ENCODE measurements around the gene CHST1. TPM values are rescaled to one million over a fixed set of nuclear protein-coding genes. Genes with fewer than 3 reads are reported as not detected.

Gene CHST1
- total RNA-seq, 2 donors from 2014 or later, result 2.7 to 5.4 TPM

GRCh38 chr11:45663486-45664375, 1.7 kb downstream of the CHST1 start:
- no peak for DNase-seq (ENCODE audit: low spot score)
- no peaks in the 10 kb centered on the region for H3K36me3 ChIP-seq
- H3K27ac ChIP-seq, result no peak overlapping the region
- no peaks in the 10 kb centered on the region for H3K27me3 ChIP-seq
- peaks cover 0 to 44% of the 10 kb centered on the region in 2 donors for H3K4me1 ChIP-seq
- TF ChIP-seq, protein P1, sequence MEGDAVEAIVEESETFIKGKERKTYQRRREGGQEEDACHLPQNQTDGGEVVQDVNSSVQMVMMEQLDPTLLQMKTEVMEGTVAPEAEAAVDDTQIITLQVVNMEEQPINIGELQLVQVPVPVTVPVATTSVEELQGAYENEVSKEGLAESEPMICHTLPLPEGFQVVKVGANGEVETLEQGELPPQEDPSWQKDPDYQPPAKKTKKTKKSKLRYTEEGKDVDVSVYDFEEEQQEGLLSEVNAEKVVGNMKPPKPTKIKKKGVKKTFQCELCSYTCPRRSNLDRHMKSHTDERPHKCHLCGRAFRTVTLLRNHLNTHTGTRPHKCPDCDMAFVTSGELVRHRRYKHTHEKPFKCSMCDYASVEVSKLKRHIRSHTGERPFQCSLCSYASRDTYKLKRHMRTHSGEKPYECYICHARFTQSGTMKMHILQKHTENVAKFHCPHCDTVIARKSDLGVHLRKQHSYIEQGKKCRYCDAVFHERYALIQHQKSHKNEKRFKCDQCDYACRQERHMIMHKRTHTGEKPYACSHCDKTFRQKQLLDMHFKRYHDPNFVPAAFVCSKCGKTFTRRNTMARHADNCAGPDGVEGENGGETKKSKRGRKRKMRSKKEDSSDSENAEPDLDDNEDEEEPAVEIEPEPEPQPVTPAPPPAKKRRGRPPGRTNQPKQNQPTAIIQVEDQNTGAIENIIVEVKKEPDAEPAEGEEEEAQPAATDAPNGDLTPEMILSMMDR (IDR thresholded peaks at IDR 0.05), result no peak
- H3K9me3 ChIP-seq, result no peaks in the 10 kb centered on the region
- H3K4me3 ChIP-seq, result peak overlapping the region; percentile 67 to 73

DNA sequence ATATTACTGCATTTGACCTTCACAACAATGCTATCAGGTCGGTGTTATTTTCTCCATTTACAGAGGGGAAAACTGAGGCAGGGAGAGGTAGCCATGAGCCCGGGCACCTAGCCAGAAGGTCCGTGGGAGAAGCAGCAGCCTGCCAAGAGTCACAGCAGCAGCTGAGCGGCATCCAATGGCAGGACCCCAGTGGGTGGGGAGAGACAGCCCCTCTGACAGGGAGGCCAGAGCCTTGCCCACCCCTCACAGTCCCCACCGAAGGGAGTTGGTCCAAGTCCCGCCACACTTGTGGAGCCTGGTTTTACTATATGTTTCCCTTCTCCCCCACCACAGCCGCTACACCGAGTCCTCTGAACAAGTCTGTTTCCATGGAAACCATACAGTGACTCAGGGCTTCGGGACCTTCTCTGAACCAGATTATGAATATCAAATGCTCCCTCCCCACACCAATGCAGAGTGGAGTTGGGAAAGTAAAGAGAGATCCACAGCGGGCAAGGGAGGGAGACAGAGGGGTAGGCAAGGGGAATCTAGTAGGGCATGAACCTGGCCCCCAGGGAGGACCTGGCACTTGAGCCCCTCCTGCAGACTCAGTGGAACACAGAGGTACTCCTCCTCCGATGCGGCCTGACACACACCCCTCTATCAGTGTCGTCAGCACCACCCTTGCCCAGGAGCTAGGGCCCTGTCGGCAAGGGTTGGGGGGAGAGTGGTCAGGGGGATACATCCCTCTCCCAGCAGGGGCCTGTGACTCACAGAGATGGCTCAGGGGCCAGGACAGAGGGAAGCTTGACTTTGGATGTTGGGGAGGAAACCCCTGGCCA, 2.5 kb downstream of the CHST1 start:
- TF ChIP-seq, protein P1 (IDR thresholded peaks at IDR 0.05), result no peak
- Histone ChIP-seq H3K4me1 (peaks cover 0 to 52% of the 10 kb centered on the region in 2 donors), H3K27me3 (no peaks in the 10 kb centered on the region), H3K9me3 (no peaks in the 10 kb centered on the region), H3K36me3 (no peaks in the 10 kb centered on the region), H3K4me3 (no peak overlapping the region), H3K27ac (no peak overlapping the region)
- no peak for DNase-seq (ENCODE audit: low spot score)

DNA sequence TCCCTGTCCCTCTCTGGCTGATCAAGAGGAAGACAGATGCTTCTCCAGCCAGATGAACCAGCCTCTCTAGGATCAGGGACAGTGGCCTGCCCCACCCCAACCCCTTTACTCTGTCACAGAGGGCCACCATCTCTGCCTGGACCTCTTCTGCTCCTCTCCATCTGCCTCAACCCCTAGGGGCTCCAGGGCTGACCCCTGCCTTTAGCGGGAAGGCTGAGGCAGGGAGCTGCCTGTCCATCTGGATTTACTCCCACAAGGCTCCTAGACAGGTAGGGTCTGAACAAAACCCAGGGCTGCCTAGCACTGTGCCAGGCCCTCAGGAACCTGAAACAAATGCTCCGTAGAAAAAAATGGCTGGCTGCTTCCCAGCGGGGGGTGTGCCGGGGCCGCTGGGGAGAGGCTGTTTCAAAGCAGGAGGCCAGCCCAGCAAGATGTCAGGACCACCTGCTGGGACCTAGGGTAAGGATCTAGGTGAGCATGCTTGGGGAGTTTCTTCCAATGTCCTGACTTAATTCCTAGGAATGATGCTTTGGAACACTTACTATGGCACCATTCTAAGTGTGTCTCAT, 3.2 kb downstream of the CHST1 start:
- no peak overlapping the region for H3K4me3 ChIP-seq
- H3K4me1 ChIP-seq, result peaks cover 0 to 54% of the 10 kb centered on the region in 2 donors
- H3K27me3 ChIP-seq, result no peaks in the 10 kb centered on the region
- no peaks in the 10 kb centered on the region for H3K9me3 ChIP-seq
- no peaks in the 10 kb centered on the region for H3K36me3 ChIP-seq
- TF ChIP-seq, protein P1 (IDR thresholded peaks at IDR 0.05), result no peak
- no peak for DNase-seq (ENCODE audit: low spot score)
- H3K27ac ChIP-seq, result no peak overlapping the region

DNA sequence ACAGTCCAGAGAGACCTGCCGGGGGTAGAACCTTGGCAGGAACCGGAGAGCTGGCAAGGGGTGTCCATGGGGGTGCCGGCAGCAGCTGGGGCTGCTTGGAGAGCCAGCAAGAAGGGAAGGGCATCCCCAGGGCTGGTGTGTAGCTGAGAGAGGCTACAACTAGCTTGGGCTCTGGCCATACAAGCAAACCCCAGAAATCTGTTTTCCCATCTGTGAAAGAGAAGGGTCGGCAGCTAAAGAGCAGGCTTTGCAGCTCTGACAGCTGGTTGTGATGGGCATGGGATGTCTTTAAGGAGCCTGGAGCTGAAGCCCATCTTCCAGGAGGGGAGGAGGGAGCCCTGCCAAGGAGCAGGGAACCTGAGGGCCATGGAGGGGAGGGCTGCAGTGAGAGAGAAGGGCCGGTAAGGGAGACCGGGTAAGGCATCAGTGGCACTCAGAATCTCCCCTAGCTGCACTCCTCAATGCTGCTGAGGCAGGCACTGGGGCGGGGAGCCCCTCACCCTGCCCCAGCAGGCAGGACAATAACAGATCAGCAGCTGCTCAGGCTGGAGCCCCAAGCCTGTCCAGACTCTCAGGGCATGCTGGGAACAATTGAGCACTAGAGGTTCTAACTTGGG, 3.9 kb downstream of the CHST1 start:
- Histone ChIP-seq H3K4me3 (no peak overlapping the region), H3K27me3 (no peaks in the 10 kb centered on the region), H3K36me3 (no peaks in the 10 kb centered on the region), H3K27ac (no peak overlapping the region), H3K9me3 (no peaks in the 10 kb centered on the region), H3K4me1 (peaks cover 0 to 54% of the 10 kb centered on the region in 2 donors)
- no peak for DNase-seq (ENCODE audit: low spot score)
- TF ChIP-seq, protein P1 (IDR thresholded peaks at IDR 0.05), result no peak

DNA sequence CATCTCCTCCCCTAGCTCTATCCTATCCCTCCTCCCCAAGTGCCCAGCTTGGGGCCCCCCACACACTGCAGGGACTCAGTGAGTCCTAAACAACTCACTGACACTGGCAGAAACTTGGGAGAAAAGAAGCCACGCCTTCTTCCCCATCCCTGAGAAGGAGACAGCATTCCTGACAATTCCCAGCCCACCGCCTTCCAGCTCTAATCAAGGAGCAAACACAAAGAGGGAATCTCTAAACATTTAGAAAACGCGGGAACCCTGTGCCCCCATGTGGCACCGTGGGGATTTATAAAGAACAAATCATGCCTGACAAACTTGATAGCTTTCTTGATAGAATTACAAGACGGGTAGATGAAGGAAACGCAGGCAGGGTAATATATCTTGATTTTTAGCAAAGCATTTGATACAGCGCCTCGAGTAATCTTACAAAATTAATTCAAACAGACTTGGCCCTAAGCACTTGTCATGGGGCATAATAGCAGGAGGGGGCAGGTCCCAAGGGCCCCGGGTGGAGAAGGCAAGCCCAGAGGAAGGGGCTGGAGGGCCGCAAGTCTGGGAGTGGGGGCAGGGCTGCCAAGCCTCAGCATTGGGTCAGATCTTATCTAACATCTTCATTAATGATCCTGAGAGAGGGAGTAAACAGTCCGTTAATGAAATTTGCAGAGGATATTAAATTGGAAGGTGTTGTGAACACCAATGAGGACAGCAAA, 4.5 kb downstream of the CHST1 start:
- Histone ChIP-seq H3K4me3 (no peak overlapping the region), H3K27ac (no peak overlapping the region), H3K36me3 (no peaks in the 10 kb centered on the region), H3K9me3 (no peaks in the 10 kb centered on the region), H3K27me3 (no peaks in the 10 kb centered on the region), H3K4me1 (peaks cover 0 to 52% of the 10 kb centered on the region in 2 donors)
- TF ChIP-seq, protein P1 (IDR thresholded peaks at IDR 0.05), result no peak
- no peak for DNase-seq (ENCODE audit: low spot score)

Data from right atrium auricular region (tissue), 2 donors.